Measurements from ENCODE around the gene WASHC4. TPM values are rescaled to one million over a fixed set of nuclear protein-coding genes. Genes with fewer than 3 reads are reported as not detected.

WASHC4 gene
- total RNA-seq, 1 experiment from 2014 or later = 42.9 TPM

DNA sequence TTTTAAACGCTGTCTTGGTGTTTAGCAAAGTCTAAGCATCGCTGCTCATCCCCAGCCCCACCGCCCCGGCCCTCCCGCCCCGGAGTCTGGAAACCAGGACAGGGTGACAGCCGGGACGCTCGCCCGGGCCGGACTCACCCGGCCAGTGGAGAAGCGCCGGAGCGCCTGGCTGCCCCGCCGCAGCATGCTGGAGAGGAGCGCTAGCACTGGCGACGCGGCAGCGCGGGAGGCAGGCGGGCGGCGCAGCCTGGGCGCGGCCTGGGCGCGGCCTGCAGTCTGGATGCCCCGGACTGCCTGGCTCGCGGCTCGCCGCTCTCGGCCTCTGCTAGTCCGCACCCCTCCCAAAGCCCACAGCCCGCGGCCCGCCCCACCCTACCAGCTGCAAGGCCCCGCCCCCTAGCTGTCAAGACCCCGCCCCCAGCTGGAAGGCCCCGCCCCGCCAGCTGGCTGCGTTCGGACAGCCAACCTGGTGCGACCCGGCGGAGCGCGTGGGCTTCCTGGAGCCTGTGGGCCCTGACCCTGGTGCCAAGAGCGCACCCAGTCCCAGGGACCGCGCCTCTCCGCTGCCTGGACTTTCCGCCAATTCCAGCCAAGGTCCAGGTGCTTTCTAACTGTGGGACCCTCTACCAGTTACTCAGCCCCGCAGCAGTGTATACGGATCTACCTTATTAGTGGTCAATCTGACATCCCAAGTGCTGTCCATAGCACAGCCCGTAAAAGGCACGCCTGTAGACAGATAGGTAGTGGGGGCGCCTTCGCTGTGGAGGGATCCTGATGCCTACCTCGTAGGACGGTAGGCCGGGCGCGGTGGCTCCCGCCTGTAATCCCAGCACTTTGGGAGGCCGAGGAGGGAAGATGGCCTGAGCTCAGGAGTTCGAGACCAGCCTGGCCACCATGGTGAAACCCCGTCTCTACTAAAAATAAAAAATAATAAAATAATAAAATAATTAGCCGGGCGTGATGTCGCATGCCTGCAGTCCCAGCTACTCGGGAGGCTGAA lies 23.0 kb upstream of the WASHC4 start, which contains the start of gene ALDH1L2 (continued):
- TF ChIP-seq TEAD1 (CRISPR knock-in tag; IDR thresholded peaks at IDR 0.05) (no peak), IRF2 (CRISPR knock-in tag; IDR thresholded peaks at IDR 0.05; ENCODE audit: borderline replicate concordance, low read depth) (no peak), GABPB1 (CRISPR knock-in tag; IDR thresholded peaks at IDR 0.05) (no peak), ZNF425 (CRISPR knock-in tag; conservative IDR thresholded peaks at IDR 0.05) (no peak), STAT6 (CRISPR knock-in tag; conservative IDR thresholded peaks at IDR 0.05; ENCODE audit: low read depth) (no peak), MYBL2 (CRISPR knock-in tag; IDR thresholded peaks at IDR 0.05) (no peak), RELA (CRISPR knock-in tag; IDR thresholded peaks at IDR 0.05; ENCODE audit: borderline replicate concordance) (no peak), ETV6 (CRISPR knock-in tag; IDR thresholded peaks at IDR 0.05) (0 out of 2 replicates have a peak, but pooled peaks have one; percentile 9), NR1H2 (CRISPR knock-in tag; IDR thresholded peaks at IDR 0.05) (no peak), JUN (CRISPR knock-in tag; IDR thresholded peaks at IDR 0.05) (no peak), NFYB (CRISPR knock-in tag; conservative IDR thresholded peaks at IDR 0.05; ENCODE audit: low read depth) (no peak), EMX1 (CRISPR knock-in tag; IDR thresholded peaks at IDR 0.05) (no peak), JAZF1 (CRISPR knock-in tag; IDR thresholded peaks at IDR 0.05) (no peak), ESRRA (CRISPR knock-in tag; IDR thresholded peaks at IDR 0.05; ENCODE audit: borderline replicate concordance) (no peak), TP53 (CRISPR knock-in tag; IDR thresholded peaks at IDR 0.05) (peak; percentile 85), CREM (CRISPR knock-in tag; IDR thresholded peaks at IDR 0.05) (peak; percentile 52; the same call in 1 of the 2 replicates), HMGA2 (CRISPR knock-in tag; IDR thresholded peaks at IDR 0.05) (no peak)
- TF ChIP-seq, protein P1, sequence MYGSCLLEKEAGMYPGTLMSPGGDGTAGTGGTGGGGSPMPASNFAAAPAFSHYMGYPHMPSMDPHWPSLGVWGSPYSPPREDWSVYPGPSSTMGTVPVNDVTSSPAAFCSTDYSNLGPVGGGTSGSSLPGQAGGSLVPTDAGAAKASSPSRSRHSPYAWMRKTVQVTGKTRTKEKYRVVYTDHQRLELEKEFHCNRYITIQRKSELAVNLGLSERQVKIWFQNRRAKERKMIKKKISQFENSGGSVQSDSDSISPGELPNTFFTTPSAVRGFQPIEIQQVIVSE (CRISPR knock-in tag; IDR thresholded peaks at IDR 0.05; ENCODE audit: borderline replicate concordance) = no peak
- TF ChIP-seq, protein P2, sequence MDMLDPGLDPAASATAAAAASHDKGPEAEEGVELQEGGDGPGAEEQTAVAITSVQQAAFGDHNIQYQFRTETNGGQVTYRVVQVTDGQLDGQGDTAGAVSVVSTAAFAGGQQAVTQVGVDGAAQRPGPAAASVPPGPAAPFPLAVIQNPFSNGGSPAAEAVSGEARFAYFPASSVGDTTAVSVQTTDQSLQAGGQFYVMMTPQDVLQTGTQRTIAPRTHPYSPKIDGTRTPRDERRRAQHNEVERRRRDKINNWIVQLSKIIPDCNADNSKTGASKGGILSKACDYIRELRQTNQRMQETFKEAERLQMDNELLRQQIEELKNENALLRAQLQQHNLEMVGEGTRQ (CRISPR knock-in tag; IDR thresholded peaks at IDR 0.05) = no peak
- TF ChIP-seq, protein P3, sequence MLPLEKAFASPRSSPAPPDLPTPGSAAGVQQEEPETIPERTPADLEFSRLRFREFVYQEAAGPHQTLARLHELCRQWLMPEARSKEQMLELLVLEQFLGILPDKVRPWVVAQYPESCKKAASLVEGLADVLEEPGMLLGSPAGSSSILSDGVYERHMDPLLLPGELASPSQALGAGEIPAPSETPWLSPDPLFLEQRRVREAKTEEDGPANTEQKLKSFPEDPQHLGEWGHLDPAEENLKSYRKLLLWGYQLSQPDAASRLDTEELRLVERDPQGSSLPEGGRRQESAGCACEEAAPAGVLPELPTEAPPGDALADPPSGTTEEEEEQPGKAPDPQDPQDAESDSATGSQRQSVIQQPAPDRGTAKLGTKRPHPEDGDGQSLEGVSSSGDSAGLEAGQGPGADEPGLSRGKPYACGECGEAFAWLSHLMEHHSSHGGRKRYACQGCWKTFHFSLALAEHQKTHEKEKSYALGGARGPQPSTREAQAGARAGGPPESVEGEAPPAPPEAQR (CRISPR knock-in tag; IDR thresholded peaks at IDR 0.05) = no peak
- TF ChIP-seq, protein P4, sequence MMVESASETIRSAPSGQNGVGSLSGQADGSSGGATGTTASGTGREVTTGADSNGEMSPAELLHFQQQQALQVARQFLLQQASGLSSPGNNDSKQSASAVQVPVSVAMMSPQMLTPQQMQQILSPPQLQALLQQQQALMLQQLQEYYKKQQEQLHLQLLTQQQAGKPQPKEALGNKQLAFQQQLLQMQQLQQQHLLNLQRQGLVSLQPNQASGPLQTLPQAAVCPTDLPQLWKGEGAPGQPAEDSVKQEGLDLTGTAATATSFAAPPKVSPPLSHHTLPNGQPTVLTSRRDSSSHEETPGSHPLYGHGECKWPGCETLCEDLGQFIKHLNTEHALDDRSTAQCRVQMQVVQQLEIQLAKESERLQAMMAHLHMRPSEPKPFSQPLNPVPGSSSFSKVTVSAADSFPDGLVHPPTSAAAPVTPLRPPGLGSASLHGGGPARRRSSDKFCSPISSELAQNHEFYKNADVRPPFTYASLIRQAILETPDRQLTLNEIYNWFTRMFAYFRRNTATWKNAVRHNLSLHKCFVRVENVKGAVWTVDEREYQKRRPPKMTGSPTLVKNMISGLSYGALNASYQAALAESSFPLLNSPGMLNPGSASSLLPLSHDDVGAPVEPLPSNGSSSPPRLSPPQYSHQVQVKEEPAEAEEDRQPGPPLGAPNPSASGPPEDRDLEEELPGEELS (CRISPR knock-in tag; IDR thresholded peaks at IDR 0.05) = peak; percentile 56; the same call in 1 of the 2 replicates
- TF ChIP-seq, protein P5, sequence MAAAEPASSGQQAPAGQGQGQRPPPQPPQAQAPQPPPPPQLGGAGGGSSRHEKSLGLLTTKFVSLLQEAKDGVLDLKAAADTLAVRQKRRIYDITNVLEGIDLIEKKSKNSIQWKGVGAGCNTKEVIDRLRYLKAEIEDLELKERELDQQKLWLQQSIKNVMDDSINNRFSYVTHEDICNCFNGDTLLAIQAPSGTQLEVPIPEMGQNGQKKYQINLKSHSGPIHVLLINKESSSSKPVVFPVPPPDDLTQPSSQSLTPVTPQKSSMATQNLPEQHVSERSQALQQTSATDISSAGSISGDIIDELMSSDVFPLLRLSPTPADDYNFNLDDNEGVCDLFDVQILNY (CRISPR knock-in tag; IDR thresholded peaks at IDR 0.05) = peak; percentile 42; the same call in 1 of the 2 replicates
- TF ChIP-seq, protein P6, sequence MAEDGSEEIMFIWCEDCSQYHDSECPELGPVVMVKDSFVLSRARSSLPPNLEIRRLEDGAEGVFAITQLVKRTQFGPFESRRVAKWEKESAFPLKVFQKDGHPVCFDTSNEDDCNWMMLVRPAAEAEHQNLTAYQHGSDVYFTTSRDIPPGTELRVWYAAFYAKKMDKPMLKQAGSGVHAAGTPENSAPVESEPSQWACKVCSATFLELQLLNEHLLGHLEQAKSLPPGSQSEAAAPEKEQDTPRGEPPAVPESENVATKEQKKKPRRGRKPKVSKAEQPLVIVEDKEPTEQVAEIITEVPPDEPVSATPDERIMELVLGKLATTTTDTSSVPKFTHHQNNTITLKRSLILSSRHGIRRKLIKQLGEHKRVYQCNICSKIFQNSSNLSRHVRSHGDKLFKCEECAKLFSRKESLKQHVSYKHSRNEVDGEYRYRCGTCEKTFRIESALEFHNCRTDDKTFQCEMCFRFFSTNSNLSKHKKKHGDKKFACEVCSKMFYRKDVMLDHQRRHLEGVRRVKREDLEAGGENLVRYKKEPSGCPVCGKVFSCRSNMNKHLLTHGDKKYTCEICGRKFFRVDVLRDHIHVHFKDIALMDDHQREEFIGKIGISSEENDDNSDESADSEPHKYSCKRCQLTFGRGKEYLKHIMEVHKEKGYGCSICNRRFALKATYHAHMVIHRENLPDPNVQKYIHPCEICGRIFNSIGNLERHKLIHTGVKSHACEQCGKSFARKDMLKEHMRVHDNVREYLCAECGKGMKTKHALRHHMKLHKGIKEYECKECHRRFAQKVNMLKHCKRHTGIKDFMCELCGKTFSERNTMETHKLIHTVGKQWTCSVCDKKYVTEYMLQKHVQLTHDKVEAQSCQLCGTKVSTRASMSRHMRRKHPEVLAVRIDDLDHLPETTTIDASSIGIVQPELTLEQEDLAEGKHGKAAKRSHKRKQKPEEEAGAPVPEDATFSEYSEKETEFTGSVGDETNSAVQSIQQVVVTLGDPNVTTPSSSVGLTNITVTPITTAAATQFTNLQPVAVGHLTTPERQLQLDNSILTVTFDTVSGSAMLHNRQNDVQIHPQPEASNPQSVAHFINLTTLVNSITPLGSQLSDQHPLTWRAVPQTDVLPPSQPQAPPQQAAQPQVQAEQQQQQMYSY (CRISPR knock-in tag; IDR thresholded peaks at IDR 0.05) = 0 out of 2 replicates have a peak, but pooled peaks have one; percentile 22
